ENCODE measurements around the gene ADGRE3.
A peak's percentile ranks its signal among the peaks of the same experiment; 100 is the strongest.
"Not testable (repeated sequence)": the region's sequence is repeated elsewhere in the genome, so short reads cannot be mapped to it uniquely, and the experiment has no call there.

ADGRE3 gene

DNA sequence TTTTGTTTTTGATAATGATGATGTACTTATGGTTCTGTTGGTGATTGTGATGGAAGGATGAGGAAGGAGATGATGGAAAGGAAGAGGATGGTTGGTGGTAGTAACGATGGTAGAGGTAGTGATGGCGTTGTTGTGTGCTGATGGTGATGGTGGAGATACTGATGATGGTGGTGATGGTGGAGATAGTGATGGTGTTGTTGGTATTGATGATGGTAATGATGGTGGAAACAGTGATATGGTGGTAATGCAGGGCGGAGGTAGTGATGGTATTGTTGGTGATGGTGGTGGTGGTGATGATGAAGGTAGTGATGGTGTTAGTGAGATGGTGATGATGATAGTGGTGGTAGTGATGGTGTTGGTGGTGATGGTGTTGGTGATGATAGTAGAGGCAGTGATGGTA lies 79.1 kb downstream of the ADGRE3 start:
- no peak for DNase-seq

DNA sequence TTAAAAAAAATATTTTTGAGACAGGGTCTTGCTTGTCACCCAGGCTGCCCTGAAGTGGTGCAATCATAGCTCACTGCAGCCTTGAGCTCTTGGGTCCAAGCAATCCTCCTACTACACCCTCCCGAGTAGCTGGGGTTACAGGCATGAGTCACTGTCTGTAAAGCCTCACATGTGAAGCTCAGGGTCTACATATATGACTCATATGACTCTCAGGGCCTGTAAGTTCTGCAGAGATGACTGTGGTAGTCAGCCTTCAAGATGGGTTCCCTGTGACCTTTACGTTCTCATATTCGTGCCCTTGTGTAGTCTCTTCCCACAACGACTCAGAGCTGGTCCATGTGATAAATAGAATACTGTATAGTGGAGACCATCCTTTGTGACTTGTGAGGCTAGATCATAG lies 85.2 kb downstream of the ADGRE3 start:
- not testable (repeated sequence) for DNase-seq

DNA sequence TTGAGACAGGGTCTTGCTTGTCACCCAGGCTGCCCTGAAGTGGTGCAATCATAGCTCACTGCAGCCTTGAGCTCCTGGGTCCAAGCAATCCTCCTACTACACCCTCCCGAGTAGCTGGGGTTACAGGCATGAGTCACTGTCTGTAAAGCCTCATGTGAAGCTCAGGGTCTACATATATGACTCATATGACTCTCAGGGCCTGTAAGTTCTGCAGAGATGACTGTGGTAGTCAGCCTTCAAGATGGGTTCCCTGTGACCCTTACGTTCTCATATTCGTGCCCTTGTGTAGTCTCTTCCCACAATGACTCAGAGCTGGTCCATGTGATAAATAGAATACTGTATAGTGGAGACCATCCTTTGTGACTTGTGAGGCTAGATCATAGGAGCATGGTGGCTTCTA lies 89.5 kb downstream of the ADGRE3 start:
- DNase-seq: not testable (repeated sequence)

DNA sequence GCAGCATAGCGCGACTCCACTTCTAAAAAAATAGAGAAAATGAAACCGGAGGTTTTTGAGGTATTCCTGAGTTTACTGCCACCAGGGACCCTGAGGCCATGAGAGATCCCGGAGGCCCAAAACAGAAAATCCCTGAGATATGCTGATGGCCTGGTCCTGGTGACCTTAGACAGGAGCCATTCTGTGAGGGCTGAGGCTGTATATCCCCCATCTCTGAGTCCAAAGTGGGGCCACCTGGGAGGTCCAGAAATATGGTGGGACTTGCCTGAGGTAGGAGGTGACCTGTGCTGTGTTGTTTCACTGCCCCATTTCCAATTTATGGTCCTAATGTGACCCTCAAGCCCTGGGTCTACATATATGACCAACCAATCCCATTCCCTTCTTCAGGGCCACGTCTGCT lies 90.3 kb downstream of the ADGRE3 start:
- DNase-seq: not testable (repeated sequence)

DNA sequence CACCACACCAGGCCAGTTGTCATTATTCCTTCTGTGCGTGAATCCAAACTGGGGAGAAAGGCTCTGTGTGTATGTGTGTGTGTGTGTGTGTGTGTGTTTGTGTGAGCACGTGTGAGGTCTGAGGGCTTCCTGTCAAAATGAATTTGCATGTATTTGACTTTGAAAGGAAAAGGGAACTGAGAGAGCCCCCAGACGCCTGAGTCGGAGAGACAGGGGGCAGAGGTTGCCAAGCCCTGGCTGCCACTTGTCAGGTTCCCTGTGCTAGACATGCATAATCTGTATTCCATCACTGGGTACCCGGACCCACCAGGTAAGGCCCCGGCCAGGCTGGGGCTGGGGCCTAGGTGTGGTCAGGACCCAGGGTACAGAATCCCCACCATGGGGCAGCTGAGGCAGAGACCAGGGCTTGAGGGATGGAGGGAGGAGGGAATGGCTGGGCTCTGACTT lies 91.7 kb downstream of the ADGRE3 start, which contains the start of gene CLEC17A:
TSS of gene CLEC17A (plus strand) at position 191 of the 447 bp plus-strand sequence. CDS start at position 268, 77 bp downstream.
- no peak for DNase-seq

DNA sequence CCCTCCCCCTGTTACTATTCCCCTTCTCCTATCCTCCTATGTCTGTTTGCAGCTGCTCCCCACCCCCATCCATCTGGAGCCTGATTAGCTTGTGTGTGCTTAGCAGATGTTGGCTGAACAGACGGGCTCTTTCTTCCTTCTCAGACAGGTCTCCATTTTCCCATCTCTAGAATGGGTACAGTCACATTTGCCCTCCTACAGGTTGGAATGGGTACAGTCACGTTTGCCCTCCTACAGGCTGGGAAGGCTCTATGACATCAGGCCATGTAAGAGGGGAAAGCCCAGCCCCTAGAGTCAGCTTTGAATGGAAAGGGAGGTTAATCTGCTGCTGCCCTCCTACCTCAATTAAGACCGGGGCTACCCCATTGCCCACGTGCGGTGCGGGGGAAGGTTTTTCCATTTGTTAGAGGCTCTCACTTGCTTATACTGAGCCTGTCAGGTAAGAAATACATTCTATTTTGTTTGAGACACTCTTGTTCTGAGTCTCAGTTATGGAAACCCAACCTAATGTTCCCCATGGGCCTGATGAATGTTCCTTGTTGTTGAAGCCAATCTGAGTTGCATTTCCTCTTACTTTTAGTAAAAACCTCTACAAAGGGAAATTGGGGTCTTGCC lies 93.9 kb downstream of the ADGRE3 start:
- no peak for DNase-seq

DNA sequence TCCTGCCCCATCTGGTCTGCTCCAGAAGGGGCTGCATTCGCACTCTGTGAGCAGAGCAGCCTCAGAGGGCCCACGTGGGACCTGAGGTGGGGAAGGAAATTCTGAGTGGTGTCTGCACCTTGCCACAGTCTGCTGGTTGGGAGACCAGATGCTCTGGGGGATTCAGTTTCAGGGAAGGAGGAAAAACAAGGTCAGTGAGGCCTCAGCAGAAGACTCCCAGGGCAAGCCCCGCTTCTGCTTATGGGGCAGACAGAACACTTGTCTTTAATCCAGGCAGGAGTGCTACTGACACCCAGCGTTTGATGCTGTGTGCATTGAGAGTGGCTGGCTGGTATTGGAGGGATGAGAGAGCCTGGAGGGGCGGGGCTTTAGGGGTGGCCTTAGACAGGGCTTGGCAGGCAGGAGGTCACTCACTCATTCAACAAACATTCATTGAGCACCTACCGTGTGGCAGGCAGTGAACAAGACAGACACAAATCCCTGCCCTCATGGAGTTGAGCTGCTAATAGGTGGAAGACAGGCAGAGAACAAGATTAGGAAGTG lies 96.7 kb downstream of the ADGRE3 start:
- no peak for DNase-seq

DNA sequence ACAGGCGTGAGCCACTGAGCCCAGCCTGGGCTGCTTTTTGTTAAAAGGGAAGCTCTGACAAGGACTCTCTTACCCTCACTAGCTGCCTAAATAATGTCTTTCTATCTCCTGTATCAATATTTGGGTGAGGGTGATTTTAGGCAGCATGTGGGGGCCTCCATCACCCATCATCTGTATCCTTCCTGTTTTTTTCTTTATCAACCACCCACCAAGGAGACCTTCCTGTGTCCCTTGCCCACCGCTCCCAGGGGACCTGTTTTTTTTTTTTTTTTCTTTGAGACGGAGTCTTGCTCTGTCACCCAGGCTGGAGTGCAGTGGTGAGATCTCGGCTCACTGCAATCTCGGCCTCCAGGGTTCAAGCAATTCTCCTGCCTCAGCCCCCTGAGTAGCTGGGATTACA lies 97.4 kb downstream of the ADGRE3 start:
- DNase-seq: no peak

DNA sequence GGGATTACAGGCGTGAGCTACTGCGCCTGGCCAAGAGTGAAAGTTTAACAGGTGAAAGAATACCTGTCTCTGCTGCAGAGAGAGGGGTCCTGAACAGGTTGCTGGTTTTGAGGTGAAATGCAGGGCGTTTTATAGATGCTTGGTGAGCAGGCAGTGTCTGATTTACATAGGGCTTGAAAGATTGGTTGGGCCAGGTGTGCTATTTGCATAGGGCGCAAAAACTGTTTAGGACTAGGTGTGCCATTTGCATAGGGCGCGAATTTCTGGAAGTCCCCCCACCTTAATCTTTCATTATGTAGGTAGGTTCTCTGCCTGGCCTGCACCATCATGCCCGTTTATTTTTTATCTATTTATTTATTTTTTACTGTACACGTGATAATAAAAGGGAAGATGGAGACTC lies 98.3 kb downstream of the ADGRE3 start:
- no peak for DNase-seq

DNA sequence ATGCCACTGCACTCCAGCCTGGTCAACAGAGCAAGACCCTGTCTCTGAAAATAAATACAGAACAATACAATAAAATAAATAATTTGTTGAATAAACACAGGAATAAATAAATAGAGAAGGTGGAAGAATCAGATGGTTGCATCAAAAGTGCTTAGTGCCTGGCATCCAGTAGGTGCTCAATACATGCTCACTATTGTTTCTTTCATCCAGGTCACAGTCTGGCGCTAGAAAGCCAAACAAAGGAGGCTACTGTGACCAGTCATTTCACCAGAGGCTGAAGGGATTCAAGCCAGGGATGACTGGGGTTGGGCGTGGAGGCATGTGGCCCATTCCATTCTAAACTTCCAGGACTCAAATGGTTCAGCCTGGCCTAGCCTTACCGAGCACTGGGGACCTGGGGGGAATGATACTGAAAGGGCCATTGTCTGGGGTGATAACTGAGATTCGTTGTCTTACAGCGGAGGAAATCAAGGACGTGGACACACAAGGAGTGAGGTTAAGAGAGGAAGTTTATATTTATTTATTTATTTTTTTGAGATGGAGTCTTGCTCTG lies 99.1 kb downstream of the ADGRE3 start:
- no peak for DNase-seq

DNA sequence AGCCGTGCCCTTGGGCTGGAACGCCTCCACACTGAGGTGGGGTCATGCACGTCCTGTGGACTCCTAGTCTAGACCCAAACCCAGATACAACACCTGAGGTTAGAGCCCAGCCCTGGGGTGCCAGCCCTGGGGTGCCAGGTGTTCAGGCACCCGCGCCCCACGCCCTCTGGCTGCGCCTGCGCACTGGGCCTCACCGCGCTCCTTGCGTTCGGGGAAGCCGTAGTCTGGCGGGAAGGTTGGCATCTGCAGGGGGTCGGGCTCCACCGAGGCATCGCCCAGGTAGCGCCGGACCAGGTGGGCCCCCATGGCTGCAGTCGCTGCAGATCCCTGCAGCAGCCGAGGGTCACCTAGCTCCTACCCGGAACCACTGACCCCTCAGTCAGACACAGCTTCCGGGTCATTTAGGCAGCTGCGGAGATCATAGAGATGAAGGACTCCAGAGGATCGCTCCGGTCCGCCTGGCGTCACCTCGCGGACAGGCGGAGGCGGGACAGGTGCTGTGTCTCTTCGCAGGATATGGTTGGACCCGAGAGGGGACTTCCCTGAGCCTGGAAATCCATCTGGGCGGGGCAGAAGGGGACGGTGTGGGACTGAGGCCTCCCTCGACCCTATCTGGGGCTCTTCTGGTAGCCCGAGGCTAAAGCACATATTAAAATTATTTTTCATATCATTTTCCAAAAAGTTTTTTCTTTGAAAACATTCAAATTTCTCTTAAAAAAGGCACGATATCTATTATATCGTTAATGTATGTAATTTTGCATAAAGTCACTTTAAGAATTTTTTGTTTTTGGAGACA lies 102.8 kb downstream of the ADGRE3 start, which contains the start of gene NDUFB7:
TSS of gene NDUFB7 (minus strand) at position 372 of the 796 bp plus-strand sequence. CDS start at position 306, 66 bp downstream.
- peak; percentile 92 for DNase-seq

DNA sequence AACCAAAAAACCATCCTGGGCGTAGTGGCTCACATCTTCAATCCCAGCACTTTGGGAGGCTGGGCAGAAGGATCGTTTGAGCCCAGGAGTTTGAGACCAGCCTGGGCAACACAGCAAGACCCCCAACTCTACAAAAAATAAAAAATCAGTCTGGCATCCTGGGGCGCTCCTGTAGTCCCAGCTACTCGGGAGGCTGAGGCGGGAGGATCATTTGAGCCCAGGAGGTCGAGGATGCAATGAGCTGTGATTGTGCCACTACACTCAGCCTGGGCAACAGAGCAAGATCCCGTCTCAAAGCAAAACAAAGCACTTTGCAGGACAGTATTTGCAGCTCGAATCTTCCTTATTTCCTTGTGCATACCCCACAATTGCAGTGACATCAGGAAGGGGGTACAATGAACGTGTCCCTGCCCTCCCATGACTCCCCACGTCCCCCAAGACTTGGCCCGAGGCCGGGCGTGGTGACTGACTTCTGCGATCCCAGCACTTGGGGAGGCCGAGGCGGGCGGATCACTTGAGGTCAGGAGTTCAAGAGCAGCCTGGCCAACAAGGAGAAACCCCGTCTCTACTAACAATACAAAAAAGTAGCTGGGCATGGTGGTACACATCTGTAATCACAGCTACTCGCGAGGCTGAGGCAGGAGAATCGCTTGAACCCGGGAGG lies 103.6 kb downstream of the ADGRE3 start:
- no peak for DNase-seq
